ENCODE data around the gene TMEM80.

TMEM80 gene

GRCh38 chr11:690738-691633 lies 4.6 kb upstream of the TMEM80 start:
- H3K27me3 ChIP-seq (ENCODE audit: insufficient read depth, low read length, poor library complexity, severe bottlenecking) = no peaks in the 10 kb centered on the region
- no peak overlapping the region for H2AFZ ChIP-seq (ENCODE audit: low read length)
- H3K9me3 ChIP-seq (ENCODE audit: insufficient read depth, low read depth, low read length) = no peaks in the 10 kb centered on the region
- H3K36me3 ChIP-seq (ENCODE audit: insufficient read depth, low read length) = peaks cover 26% of the 10 kb centered on the region; the same call in 1 of the 2 replicates
- H3K4me2 ChIP-seq (ENCODE audit: low read depth, low read length, poor library complexity, severe bottlenecking) = peak overlapping the region; percentile 98
- H3F3A ChIP-seq (ENCODE audit: low read depth) = peaks cover 4% of the 10 kb centered on the region; the same call in 1 of the 2 replicates
- TF ChIP-seq EZH2phosphoT487 (IDR thresholded peaks at IDR 0.05; ENCODE audit: borderline replicate concordance) = no peak
- TF ChIP-seq, protein P1, sequence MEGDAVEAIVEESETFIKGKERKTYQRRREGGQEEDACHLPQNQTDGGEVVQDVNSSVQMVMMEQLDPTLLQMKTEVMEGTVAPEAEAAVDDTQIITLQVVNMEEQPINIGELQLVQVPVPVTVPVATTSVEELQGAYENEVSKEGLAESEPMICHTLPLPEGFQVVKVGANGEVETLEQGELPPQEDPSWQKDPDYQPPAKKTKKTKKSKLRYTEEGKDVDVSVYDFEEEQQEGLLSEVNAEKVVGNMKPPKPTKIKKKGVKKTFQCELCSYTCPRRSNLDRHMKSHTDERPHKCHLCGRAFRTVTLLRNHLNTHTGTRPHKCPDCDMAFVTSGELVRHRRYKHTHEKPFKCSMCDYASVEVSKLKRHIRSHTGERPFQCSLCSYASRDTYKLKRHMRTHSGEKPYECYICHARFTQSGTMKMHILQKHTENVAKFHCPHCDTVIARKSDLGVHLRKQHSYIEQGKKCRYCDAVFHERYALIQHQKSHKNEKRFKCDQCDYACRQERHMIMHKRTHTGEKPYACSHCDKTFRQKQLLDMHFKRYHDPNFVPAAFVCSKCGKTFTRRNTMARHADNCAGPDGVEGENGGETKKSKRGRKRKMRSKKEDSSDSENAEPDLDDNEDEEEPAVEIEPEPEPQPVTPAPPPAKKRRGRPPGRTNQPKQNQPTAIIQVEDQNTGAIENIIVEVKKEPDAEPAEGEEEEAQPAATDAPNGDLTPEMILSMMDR (conservative IDR thresholded peaks at IDR 0.05; ENCODE audit: low read length) = no peak
- peaks cover 52% of the 10 kb centered on the region for H3K79me2 ChIP-seq (ENCODE audit: insufficient read depth, low read length)
- no peaks in the 10 kb centered on the region for H3K9me2 ChIP-seq (replicated peaks; ENCODE audit: low read depth, low read length)
- H3K4me3 ChIP-seq (ENCODE audit: low read length, poor library complexity, severe bottlenecking) = peak overlapping the region; percentile 94
- H3K9ac ChIP-seq (ENCODE audit: low read depth, low read length, poor library complexity, severe bottlenecking) = peak overlapping the region; percentile 98
- H4K20me1 ChIP-seq (ENCODE audit: insufficient read depth, low read length, poor library complexity, severe bottlenecking) = peaks cover 27% of the 10 kb centered on the region
- H3K4me1 ChIP-seq (ENCODE audit: insufficient read depth, low read length, poor library complexity, severe bottlenecking) = peaks cover 55% of the 10 kb centered on the region

- Histone ChIP-seq H4K20me1 (ENCODE audit: insufficient read depth, low read length, poor library complexity, severe bottlenecking) (peaks cover 27% of the 10 kb centered on the region), H3F3A (ENCODE audit: low read depth) (peaks cover 4% of the 10 kb centered on the region; the same call in 1 of the 2 replicates), H3K9me2 (replicated peaks; ENCODE audit: low read depth, low read length) (no peaks in the 10 kb centered on the region), H3K4me3 (ENCODE audit: low read length, poor library complexity, severe bottlenecking) (peak overlapping the region; percentile 94), H3K9me3 (ENCODE audit: insufficient read depth, low read depth, low read length) (no peaks in the 10 kb centered on the region), H3K36me3 (ENCODE audit: insufficient read depth, low read length) (peaks cover 18% of the 10 kb centered on the region; the same call in 1 of the 2 replicates), H3K4me2 (ENCODE audit: low read depth, low read length, poor library complexity, severe bottlenecking) (peak overlapping the region; percentile 98), H2AFZ (ENCODE audit: low read length) (no peak overlapping the region), H3K4me1 (ENCODE audit: insufficient read depth, low read length, poor library complexity, severe bottlenecking) (peaks cover 60% of the 10 kb centered on the region), H3K27me3 (ENCODE audit: insufficient read depth, low read length, poor library complexity, severe bottlenecking) (no peaks in the 10 kb centered on the region), H3K79me2 (ENCODE audit: insufficient read depth, low read length) (peaks cover 61% of the 10 kb centered on the region), H3K9ac (ENCODE audit: low read depth, low read length, poor library complexity, severe bottlenecking) (peak overlapping the region; percentile 98)
- TF ChIP-seq, protein P1 (conservative IDR thresholded peaks at IDR 0.05; ENCODE audit: low read length) = no peak
- TF ChIP-seq EZH2phosphoT487 (IDR thresholded peaks at IDR 0.05; ENCODE audit: borderline replicate concordance) = no peak
These were observed 3.7 kb upstream of the TMEM80 start for GRCh38 chr11:691710-692590.

GRCh38 chr11:692824-693414 lies 2.7 kb upstream of the TMEM80 start:
- TF ChIP-seq, protein P1 (conservative IDR thresholded peaks at IDR 0.05; ENCODE audit: low read length) = no peak
- no peak for TF ChIP-seq EZH2phosphoT487 (IDR thresholded peaks at IDR 0.05; ENCODE audit: borderline replicate concordance)
- H3K4me2 ChIP-seq (ENCODE audit: low read depth, low read length, poor library complexity, severe bottlenecking) = peak overlapping the region; percentile 98
- H3K4me1 ChIP-seq (ENCODE audit: insufficient read depth, low read length, poor library complexity, severe bottlenecking) = peaks cover 70% of the 10 kb centered on the region
- no peaks in the 10 kb centered on the region for H3K27me3 ChIP-seq (ENCODE audit: insufficient read depth, low read length, poor library complexity, severe bottlenecking)
- no peaks in the 10 kb centered on the region for H3K9me3 ChIP-seq (ENCODE audit: insufficient read depth, low read depth, low read length)
- peak overlapping the region; percentile 98 for H3K9ac ChIP-seq (ENCODE audit: low read depth, low read length, poor library complexity, severe bottlenecking)
- peaks cover 9% of the 10 kb centered on the region; the same call in 1 of the 2 replicates for H3K36me3 ChIP-seq (ENCODE audit: insufficient read depth, low read length)
- no peak overlapping the region for H2AFZ ChIP-seq (ENCODE audit: low read length)
- peaks cover 8% of the 10 kb centered on the region; the same call in 1 of the 2 replicates for H3F3A ChIP-seq (ENCODE audit: low read depth)
- no peaks in the 10 kb centered on the region for H3K9me2 ChIP-seq (replicated peaks; ENCODE audit: low read depth, low read length)
- H3K79me2 ChIP-seq (ENCODE audit: insufficient read depth, low read length) = peaks cover 71% of the 10 kb centered on the region
- peaks cover 27% of the 10 kb centered on the region for H4K20me1 ChIP-seq (ENCODE audit: insufficient read depth, low read length, poor library complexity, severe bottlenecking)
- peak overlapping the region; percentile 94 for H3K4me3 ChIP-seq (ENCODE audit: low read length, poor library complexity, severe bottlenecking)
